ENCODE results near the gene TSEN54.

The TSEN54 gene

GRCh38 chr17:75488693-75489510, 27.4 kb upstream of the TSEN54 start:
- DNase-seq (ENCODE audit: low spot score), result no peak

DNA sequence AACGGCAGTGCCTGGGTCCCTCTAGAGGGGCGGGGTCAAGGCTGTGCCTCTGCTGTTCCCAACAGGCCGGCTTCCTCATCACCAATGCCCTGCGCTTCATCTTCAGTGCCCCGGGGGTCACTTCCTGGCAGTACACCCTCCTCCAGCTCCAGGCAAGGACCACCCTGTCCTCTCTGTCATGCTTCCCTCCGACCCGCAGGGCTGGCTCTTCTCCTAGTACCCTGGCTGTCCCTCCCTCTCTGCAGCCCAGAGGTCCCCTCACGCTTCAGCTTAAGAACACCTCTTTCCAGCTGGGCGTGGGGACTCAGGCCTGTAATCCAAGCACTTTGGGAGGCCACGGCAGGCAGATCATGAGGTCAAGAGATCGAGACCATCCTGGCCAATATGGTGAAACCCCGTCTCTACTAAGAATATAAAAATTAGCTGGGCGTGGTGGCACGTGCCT, 26.8 kb upstream of the TSEN54 start:
- no peak for DNase-seq (ENCODE audit: low spot score)

DNA sequence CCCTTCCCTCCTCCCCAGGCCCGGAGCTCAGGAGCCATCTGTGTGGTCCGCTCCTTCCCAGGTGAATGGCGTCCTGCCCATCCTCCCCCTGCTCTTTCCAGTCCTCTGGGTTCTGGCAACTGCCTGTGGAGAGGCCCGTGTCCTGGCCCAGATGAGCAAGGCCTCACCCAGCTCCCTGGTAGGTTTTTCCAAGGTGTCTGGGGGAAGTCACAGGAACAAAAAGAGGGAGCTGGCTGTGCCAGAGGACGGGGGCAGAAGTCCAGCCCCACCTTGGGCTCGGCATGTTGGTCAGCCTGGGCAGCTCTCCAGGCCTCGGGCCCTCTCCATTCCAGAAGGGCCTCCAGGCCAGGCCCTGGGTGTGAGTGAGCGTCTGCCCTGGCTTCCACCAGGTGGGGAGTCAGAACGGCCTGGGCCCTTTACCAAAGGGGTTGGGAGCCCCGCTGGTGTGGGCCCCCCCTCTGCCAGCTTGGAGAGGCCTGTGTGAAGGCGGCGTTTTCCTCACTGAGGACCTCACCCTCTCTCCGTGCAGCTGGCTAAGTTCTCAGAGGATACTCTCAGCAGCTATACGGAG, 26.1 kb upstream of the TSEN54 start:
- no peak for DNase-seq (ENCODE audit: low spot score)

DNA sequence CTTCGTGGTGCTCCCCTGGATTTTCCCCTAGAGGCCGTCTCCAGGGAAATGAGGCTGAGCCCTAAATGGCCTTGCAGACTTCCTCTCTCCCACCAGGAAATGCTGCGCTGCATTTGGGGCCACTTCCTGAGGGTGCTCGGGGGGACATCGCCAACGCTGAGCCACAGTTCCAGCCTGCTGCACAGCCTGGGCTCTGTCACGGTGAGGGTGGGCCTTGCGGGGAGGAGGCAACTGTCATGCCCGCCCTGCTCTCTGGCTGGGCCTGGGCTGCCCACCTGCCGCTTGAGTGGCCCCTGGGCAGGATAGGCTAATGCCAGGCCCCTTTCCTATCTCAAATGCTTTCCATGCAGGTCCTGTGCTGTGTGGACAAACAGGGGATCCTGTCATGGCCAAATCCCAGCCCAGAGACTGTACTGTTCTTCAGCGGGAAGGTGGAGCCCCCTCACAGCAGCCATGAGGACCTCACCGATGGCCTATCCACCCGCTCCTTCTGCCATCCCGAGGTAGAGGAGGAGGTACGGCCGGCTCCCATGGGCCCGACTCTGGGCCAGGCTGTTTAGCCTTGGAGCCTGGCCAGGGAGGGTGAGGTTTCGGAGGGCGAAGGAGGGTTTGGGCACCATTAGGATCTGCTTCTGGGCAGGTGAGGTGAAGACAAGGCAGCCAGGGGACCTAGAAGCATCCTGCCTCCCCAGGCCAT, 25.2 kb upstream of the TSEN54 start:
- DNase-seq (ENCODE audit: low spot score), result no peak

DNA sequence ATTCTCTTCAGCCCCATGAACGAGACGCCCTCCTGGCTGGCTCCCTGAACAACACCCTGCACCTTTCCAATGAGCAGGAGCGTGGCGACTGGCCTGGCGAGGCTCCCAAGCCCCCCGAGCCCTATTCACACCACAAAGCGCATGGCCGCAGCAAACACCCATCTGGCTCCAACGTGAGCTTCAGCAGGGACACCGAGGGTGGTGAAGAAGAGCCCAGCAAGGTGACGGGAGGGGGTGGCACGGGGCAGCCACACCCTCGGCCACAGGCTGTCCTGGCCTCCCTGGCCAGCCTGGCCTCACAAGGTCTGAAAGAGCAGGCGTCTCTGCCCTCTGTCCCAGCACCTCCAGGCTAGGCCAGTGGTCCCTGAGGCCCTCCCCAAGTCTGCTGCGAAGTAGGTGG, 24.6 kb upstream of the TSEN54 start:
- no peak for DNase-seq (ENCODE audit: low spot score)

DNA sequence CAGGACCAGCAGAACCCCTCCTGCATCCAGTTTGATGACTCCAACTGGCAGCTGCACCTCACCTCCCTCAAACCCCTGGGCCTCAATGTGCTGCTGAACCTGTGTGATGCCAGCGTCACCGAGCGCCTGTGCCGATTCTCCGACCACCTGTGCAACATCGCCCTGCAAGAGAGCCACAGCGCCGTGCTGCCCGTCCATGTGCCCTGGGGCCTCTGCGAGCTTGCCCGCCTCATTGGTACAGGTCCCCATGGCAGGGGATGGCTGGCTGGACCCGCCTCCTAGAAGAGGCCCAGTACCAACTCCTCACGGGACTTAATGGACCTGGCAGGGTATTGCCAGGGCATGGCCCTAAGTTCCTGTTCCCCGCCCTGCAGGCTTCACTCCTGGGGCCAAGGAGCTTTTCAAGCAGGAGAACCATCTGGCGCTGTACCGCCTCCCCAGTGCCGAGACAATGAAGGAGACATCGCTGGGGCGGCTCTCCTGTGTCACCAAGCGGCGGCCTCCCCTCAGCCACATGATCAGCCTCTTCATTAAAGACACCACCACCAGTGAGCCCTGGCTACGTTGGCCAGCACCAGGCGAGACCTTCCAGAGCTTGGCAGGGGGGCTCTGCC, 23.7 kb upstream of the TSEN54 start:
- no peak for DNase-seq (ENCODE audit: low spot score)

DNA sequence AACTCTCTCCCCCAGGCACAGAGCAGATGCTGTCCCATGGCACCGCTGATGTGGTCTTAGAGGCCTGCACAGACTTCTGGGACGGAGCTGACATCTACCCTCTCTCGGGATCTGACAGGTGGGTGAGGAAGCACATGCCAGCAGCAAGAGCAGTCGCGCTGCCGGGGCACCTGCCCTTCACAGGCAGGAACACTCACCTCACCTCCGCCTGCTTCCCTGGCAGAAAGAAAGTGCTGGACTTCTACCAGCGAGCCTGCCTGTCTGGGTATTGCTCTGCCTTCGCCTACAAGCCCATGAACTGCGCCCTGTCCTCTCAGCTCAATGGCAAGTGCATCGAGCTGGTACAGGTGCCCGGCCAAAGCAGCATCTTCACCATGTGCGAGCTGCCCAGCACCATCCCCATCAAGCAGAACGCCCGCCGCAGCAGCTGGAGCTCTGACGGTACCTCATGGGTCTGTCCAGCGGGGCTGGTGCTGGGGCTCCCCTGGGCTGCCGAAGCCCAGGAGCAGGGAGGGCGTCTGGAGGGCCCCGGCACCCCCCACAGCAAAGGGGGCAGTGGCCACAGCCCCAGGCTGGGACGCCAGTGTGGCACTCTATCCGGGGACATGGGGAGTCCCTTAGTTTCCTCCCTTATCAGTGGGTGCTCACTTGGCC, 22.7 kb upstream of the TSEN54 start:
- no peak for DNase-seq (ENCODE audit: low spot score)

- DNase-seq (ENCODE audit: low spot score), result no peak
These were observed 21.9 kb upstream of the TSEN54 start for GRCh38 chr17:75494326-75494877.

DNA sequence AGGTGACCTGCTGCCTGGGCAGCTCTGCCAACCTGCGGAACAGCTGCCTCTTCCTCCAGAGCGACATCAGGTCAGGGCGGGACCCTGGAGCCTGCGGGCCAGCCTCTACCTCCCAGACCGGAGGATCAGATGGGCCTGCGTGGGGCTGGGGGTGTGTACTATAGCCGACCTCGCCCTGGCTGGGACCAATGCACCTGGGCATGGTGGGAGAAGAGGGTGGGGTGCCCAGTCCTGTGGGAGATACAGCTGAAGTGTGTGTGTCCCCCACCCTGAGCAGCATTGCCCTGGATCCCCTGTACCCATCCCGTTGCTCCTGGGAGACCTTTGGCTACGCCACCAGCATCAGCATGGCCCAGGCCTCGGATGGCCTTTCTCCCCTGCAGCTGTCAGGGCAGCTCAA, 20.3 kb upstream of the TSEN54 start:
- no peak for DNase-seq (ENCODE audit: low spot score)

- DNase-seq (ENCODE audit: low spot score), result no peak
These were observed 18.1 kb upstream of the TSEN54 start for GRCh38 chr17:75498039-75498725.

DNA sequence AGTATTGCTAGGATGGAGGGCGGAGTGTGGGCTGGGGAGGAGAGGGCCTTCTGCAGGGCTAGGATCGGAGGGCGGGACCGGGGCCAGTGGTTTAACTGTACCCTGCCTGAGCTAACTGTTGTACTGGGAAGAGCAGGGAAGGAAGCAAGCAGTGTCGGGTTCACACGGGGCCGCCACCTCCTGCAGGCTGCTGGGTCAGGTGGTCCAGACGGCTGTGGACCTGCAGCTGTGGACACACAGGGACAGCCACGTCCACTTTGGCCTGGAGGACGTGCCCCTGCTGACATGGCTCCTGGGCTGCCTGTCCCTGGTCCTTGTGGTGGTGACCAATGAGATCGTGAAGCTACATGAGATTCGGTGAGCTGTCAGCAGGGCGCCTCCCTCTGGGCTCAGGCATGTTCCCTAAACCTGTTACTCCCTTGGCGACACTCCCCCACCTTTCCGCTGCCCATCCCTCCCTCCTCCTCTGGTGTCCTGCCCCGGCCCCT, 17.6 kb upstream of the TSEN54 start:
- no peak for DNase-seq (ENCODE audit: low spot score)

DNA sequence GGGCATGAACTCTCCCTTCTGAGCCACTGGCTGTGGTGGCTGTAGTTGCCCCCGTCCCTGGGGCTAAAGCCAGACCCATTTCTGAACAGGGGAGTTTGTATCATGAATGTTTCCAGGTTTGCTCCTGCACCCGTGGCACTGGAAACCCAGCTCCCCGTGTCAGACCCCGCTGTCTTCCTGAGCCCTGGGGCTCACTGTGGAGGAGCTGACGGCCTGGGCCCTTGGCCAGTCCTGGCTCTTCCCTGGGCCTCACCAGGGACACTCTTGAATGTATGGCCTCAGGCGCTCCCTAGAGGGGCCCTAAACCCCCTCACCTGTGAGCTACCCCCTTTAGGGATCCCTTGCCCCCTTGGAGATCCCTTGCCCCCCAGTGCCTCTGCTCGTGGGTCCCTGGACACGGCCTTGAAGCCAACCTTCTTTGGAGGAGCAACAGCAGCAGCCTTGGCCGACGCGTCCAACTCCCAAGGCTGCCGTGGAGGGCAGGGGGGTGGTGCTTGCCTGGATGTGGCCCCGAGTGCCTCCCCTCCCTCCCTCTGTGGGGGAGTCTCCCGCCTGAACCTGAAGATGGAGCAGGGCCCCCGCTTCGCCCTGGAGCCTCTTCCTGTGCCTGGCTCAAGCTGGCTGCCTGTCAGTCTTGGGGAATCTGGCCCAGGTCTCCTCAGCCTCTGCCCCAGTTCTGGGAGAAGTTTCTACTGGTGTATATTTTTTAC, 16.9 kb upstream of the TSEN54 start:
- DNase-seq (ENCODE audit: low spot score), result no peak

GRCh38 chr17:75500419-75501216, 15.7 kb upstream of the TSEN54 start:
- DNase-seq (ENCODE audit: low spot score), result no peak

DNA sequence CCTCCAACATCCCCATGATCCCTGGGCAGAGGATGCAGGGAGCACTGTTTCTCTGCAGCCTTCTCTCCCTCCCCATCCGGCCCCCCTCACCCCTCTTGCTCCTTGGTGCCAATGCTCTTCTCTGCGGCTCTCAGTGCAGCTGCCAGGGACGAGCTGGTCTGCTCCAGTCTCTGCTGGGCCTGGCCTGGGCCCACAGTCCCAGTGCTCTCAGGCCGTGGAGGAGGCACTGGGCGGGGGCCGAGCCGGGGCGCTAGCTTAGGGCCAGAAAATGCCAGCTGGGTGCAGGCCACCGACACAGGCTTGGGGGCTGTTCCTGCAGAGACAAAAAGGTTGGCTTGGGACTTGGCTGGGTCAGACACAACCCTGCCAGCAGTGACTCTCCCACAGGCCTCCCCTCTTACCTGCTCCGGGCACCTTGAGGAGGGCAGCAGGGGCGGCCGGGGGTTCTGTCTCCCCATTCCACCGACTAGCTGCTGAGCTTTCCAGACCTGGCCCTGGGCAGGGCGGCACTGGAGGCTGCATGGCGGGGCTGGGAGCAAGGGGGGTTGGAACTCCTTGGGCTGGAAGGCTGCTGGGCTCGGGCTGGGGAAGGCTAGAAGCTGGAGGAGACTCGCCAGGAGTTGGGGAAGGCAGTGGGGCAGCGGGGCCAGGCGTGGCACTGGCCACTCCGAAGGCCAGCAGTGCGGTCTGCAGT, 14.8 kb upstream of the TSEN54 start:
- no peak for DNase-seq (ENCODE audit: low spot score)

DNA sequence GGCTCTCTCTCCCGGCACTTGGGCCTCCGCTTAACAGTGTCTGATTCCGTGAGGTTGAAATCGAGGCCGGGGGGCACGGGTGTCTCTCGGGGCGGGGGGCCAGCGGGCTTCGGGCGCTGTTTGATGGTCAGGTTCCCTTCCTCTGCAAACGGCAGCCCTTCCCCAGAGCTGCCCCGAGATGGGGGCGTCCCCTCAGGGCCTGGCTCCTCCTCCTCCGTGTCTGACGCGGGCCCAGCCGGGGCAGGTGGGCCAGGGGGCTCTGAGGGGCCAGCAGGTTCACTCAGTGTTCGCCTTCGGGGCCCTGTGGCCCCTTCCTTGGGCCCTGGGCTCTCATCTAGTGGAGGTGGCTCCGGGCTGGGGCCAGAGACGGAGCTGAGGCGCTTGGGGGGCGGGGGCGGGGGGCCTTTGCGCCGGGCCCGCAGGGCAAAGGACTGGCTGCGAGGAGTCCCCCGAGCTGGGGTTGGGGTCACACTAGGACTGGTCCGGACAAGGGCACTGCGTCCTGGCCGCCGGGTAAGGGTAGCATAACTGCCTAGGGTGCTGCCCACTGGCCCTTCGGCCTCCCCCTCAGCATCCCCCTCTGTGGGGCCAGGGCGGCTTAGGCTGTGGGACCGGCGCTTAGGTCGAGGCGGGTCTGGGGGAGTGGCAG, 14.1 kb upstream of the TSEN54 start:
- DNase-seq (ENCODE audit: low spot score), result no peak

- DNase-seq (ENCODE audit: low spot score), result no peak
These were observed 13.5 kb upstream of the TSEN54 start for GRCh38 chr17:75502721-75503329.

- no peak for DNase-seq (ENCODE audit: low spot score)
These were observed 12.9 kb upstream of the TSEN54 start for GRCh38 chr17:75503337-75503950.

DNA sequence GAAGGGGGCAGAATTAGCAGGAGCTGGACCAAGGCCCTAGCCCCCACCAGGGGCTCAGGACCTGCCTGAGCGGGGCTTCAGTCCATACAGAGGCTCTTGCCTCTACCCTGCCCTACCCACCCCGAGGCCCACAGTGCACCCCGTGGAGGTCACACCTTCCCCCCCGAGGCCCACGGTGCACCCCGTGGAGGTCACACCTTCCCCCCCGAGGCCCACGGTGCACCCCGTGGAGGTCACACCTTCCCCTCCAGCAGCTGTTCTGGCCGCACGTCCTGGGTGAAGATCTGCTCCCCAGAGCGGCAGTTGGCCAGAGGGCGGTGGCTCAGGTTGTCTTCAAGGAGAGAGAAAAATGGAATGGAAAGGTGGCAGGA, 12.4 kb upstream of the TSEN54 start:
- DNase-seq (ENCODE audit: low spot score), result no peak

Data from ecto neural progenitor cell (in vitro differentiated cells).